ENCODE measurements around the gene NHLH1.
A peak's percentile ranks its signal among the peaks of the same experiment; 100 is the strongest.

The NHLH1 gene

DNA sequence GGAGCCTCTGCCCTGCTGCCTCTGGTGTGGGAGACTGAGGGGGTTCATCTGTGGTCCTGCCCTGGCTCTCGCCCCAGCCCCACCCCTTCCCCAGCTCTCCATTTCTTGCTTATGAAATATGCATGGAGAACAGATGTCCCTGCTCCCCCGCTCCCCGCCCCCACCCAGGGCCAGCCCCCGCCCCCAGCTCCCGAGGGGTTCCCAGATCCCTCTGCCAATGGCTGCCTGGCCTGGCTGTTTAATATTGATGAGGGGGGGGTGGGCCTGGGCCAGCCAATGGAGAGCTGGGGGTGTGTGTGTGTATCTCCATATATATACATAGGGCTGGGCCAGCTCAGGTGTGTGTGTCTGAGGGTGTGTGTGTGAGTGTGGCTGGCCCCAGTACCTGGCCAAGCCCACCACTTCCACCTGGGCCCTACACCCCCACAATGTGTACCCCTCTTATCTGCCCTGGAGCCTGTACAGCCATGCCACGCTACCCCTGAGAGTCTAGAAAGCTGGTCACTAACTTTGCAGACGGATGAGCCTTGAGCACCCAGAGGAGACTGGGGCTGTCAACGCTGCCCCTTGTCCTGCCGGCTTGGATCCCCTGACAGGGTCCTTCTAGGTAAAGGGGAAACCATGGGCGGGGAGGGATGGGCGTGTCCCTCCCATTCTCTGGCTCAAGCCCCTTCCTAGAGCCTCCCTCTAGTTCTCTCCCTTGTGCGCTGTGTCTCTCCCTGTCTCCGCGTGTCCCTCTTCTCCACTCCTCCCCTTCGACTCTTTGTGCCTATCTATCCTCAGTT, at the start of gene NHLH1:
NHLH1 (plus strand) TSS at position 341 of the 785 bp plus-strand sequence. CDS start 3,661 bp downstream, outside the sequence.
- no peak for DNase-seq (ENCODE audit: low read depth, low spot score)

GRCh38 chr1:160322831-160323230, 44.0 kb upstream of the NHLH1 start:
- DNase-seq (ENCODE audit: low read depth, low spot score) = no peak

GRCh38 chr1:160325252-160325651, 41.6 kb upstream of the NHLH1 start:
- no peak for DNase-seq (ENCODE audit: low read depth, low spot score)

DNA sequence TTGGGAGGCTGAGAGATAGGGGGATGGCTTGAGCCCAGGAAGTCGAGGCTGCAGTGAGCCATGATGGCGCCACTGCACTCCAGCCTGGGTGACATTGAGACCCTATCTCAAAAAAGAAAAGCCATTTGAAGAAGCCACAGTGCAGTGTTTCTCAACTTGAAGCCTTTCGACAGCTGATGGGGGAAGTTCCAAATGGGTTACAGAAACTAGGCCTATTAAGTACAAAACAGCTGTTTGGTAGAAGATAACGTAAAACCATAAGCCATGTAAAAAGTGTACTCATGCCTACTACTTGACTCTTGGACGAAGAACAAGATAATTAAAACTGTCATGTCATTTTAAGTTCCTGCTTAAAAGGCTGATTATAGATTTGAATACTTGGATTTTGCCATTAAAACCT, 40.5 kb upstream of the NHLH1 start:
- no peak for DNase-seq (ENCODE audit: low read depth, low spot score)

DNA sequence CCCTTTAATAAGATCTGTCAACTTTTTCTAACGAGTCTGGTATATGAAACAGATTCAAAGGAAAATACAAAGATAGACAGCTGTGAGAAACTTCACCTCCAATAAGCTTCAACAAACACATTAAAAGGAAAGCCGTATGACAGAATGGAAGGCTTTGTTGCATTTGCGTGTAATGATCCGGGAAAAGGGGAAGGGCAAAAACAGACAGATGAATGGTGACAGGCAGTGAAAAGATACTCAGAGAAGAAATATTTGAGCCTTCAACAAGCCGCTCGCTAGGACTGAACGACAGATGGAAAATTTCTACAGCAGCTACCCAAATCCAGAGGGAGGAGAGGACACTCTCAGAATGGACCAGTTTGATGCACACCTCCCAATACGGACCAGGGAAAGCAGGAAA, 38.7 kb upstream of the NHLH1 start:
- no peak for DNase-seq (ENCODE audit: low read depth, low spot score)

DNA sequence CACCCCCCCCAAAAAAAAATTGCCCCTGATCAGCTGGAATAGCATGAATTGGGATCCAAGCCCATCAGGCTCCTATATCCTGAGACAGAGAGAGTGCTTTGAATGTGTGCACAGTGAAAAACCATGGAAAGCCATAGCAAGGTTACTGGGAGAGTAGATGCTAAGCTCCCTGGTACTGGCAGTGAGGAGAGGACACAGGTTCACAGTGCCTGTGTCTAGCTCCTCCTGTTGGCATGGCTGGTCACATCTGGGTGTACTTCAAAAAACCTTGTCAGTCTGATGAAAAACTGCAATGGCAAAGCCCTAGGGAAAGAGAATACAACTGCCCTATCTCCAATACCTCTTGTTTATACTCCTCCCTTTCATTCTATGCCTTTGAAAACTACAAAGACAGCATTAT, 36.8 kb upstream of the NHLH1 start:
- DNase-seq (ENCODE audit: low read depth, low spot score) = no peak

DNA sequence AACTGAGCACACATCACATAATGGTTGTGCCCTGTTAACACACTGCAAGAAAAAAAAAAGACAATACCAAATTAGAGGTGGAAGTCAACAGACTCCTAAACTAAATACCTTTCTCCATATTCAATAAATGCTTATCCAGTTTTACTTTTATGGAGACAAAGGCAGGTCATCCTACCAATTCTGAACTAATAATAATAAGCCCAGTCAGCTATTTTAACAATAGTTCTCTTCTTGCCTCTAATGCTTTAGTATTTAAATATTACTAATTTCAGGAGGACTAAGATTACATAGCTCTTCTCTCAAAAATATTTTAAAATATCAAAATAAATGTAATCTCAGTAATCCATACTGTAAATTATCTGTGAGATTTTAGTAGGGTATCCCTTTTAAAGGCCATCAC, 34.4 kb upstream of the NHLH1 start:
- DNase-seq (ENCODE audit: low read depth, low spot score) = no peak

GRCh38 chr1:160338580-160338979, 28.3 kb upstream of the NHLH1 start:
- no peak for DNase-seq (ENCODE audit: low read depth, low spot score)

DNA sequence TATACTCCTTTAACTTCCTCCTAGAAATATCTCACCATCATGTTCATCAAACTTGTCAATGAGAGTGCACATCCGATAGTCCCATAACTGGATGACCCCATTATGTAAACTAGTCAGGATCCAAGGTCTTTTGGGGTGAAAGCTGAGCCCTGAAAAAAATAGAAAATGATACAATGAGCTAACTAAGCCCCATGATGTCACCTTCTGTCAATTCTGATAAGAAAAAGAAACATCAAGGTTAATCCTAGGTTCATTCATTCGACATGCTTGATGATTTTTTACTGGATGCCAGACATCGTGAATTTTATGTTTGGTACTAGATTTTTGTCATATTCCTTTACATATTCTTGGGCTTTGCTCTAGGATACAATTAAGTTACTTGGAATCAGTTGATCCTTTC, 26.7 kb upstream of the NHLH1 start:
- DNase-seq (ENCODE audit: low read depth, low spot score) = no peak

- DNase-seq (ENCODE audit: low read depth, low spot score) = no peak
Observed at GRCh38 chr1:160340866-160341265, 26.0 kb upstream of the NHLH1 start.

DNA sequence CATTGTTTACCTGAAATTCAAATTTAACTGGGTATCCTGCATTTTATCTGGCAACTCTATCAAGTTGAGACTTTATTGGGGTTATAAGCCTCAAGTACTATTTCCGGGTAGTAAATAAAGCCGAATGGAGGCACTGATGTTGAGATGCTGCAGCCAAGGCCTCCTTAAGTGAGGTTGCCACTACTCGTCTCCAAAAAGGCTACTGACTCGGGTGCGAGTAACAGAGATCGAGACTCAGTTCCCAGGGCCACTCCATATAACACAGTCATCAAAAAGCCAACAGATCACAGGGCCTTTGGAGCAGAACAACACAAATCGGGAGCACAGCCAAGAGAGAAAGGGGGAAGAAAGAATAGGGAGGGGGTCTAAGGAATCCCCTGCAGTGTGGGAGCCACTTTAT, 24.3 kb upstream of the NHLH1 start:
- no peak for DNase-seq (ENCODE audit: low read depth, low spot score)

- peak; percentile 74 for DNase-seq (ENCODE audit: low read depth, low spot score)
Observed at GRCh38 chr1:160342953-160343869, 23.7 kb upstream of the NHLH1 start, which contains the start of the genes COPA and NCSTN. Gene COPA (minus strand): TSS chr1:160343250. CDS start chr1:160343170, 80 bp downstream. Gene NCSTN (plus strand): TSS chr1:160343383. CDS start chr1:160343397, 14 bp downstream.

GRCh38 chr1:160344241-160344640, 22.6 kb upstream of the NHLH1 start:
- DNase-seq (ENCODE audit: low read depth, low spot score) = no peak

GRCh38 chr1:160344936-160345335, 21.9 kb upstream of the NHLH1 start:
- no peak for DNase-seq (ENCODE audit: low read depth, low spot score)

GRCh38 chr1:160346463-160346862, 20.4 kb upstream of the NHLH1 start:
- DNase-seq (ENCODE audit: low read depth, low spot score) = no peak

DNA sequence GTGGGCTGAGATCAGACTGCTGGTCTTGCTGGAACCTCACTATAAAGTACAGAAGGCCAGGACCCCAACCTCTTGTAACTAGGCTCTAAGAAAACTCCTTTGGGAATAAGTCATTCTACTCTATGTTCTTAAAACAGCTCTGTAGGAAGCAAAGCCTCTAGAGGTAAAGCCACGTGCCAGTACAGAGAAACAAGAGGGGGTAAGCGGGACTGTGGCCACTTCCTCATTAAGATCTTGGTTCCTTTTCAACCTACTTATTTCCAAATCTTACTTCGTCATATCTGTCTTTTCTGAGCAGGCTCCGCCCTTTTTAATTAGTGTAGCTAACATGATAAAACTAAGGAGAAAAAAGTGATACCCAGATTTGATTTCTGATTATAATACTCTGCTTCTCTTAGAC, 19.9 kb upstream of the NHLH1 start:
- DNase-seq (ENCODE audit: low read depth, low spot score) = no peak

GRCh38 chr1:160351629-160352028, 15.2 kb upstream of the NHLH1 start:
- no peak for DNase-seq (ENCODE audit: low read depth, low spot score)

GRCh38 chr1:160352555-160352954, 14.3 kb upstream of the NHLH1 start:
- no peak for DNase-seq (ENCODE audit: low read depth, low spot score)

GRCh38 chr1:160353223-160353622, 13.6 kb upstream of the NHLH1 start:
- DNase-seq (ENCODE audit: low read depth, low spot score) = no peak

DNA sequence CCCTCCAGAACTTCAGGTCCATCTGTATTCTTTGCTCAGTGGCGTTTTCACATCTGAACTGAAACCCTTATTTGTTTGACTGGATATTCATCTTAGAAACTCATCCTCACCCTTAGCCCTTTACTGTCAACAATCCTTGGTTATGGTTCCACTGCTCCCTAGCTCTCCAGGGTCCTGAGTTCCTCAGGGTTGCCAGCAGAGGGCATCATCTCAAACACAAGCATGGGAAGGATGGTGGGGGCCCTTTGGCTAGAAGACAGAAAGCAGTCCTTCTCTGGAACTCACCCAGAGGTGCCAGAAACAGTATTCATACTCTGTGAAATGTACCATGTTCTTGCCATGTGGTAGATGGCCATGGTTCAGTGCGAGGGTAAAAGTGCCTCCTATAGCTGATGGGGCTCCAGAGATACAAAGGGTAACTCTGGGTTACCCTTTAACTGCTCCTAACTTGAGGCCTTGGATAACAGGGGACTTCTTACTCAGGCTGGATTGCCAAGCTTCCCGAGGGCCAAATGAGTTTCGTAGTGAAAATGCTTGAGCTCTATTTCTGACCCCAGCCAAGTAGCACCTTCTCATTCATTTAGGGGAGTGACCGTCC, 12.4 kb upstream of the NHLH1 start:
- DNase-seq (ENCODE audit: low read depth, low spot score) = no peak

- no peak for DNase-seq (ENCODE audit: low read depth, low spot score)
Observed at GRCh38 chr1:160357286-160358002, 9.4 kb upstream of the NHLH1 start.
